Adipose tissue (tissue), 3 donors: ENCODE results near the gene GRB10. TPM values are rescaled to one million over a fixed set of nuclear protein-coding genes. Genes with fewer than 3 reads are reported as not detected.

ENCODE experiments used
- H3K27ac ChIP-seq: one replicate; pipeline ENCODE4 v1.5.1; 2013; ENCODE audit warnings: low read depth, low read length
- WGBS, 3 donors: extraction: QIAGEN DNeasy Blood & Tissue Kit; methylation state at CpG; one replicate each; pipeline ENCODE4 v1.1.7; 2013; 5-methylcytosine and 5-hydroxymethylcytosine counted together
- polyA plus RNA-seq, 3 donors: library from polyadenylated mRNA; stranded (reverse); fragments of 200-250 nt; gene quantifications; one replicate each; pipeline ENCODE4 v1.2.3, GENCODE V29; 2013
- donor health status: healthy with polysubstance abuse.
- donor health status: Bipolar disorder and iron deficiency.
- donor health status: healthy.

GRB10 gene
- polyA plus RNA-seq, 3 donors: 25.6 to 61.6 (median 26.1) TPM

- no peak overlapping the region for H3K27ac ChIP-seq
- 66 to 83% (median 71%) methylated on average over 5 of the region's 5 CpGs for WGBS, 3 donors
Measured at GRCh38 chr7:50713123-50713965, 69.4 kb downstream of the GRB10 start.

GRCh38 chr7:50712252-50713122 lies 70.2 kb downstream of the GRB10 start:
- no peak overlapping the region for H3K27ac ChIP-seq
- WGBS, 3 donors: 38 to 56% (median 54%) methylated on average over 3 of the region's 3 CpGs

DNA sequence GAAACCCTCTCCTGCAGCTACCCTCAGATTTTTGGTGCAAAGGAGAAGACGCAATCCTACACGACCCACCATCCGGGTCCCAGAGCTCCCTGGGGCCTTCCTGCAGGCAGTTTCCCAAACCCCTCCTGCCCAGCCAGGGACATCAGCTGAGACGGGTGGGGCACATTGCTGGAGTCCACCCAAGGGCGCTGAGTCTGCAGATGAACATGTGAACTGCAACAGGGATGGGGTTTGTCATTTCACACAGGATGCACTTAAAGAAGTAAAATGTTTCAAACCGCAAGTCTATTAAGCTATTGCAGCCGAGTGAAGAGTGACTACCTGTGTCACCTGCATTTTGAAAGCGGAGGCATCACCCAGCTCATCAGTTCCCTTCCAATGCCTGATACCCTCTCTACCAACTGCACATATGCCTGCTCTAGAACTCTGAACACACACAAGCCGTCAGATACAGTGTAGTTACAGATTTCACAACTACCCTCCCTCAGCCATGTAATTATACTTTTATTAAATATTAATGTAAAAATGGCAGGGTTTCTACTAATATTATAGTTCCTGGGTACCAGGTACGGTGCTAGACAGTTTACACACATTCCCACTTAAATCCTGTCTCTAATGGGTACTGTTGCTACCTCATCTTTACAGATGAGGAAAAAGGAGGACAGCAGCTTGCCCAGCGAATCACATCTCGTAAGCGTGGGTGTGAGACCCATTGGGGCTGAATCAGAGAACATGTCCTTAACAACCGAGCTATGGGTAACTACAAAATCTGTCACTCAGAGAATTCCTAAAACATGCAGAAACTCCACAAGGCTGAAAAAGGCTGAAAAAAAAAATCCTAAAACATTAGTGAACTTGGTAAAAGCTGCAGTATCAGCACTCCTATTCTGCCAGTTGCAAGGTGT lies 71.2 kb downstream of the GRB10 start:
- WGBS, 3 donors: 60 to 73% (median 66%) methylated on average over 14 of the region's 14 CpGs
- H3K27ac ChIP-seq: no peak overlapping the region

DNA sequence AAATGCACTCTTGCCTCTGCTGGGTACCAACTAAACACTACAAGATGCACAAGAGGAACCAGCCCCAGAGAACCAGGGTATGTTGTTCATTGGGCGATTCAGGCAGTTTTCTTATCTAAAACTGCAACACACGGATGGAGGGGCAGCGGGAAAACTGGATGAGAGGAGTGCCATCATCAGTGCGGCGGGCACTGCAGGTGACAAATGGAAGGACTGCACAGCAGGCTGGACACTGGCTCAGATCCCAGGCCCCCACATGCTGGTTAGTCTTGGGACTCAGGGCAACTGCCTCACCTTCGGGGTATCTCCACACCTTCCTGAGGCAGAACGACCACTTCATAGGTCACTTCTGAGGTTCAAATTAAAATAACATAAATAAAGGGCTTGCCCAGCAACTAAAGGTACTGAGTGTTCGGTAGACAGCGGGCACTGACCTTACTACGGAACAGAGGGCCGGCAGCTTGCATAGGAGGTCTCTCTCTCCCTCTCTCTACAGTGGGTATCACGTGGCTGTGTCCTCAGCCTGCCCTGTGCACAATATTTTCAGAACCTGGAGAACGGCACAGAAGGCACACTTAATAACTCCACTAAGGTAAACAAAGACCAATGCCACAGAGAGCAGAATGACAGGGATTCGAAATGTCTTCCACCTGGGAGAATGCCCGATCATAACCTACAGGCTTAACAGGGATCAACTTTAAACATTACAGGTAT lies 72.1 kb downstream of the GRB10 start:
- 62 to 96% (median 96%) methylated on average over 15 of the region's 15 CpGs for WGBS, 3 donors
- no peak overlapping the region for H3K27ac ChIP-seq

DNA sequence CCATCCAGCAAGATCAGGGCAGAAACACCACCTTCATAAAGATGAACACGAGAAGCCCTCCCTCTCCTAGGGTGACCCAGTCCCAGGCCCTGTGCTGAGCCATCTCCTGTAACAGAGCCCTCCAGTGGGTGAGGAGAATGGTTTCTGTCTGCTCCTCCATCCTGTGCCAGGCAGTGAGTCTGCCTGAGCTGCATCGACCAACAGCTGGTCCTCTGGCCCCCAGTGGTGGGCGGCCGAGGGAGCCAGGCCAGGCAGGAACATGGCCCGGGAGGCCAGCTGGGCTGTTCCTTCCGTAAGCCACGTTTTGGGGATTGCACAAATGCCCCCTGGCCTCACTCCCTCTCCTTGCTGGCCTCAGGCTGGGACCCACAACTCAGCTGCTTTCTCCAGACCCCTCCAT lies 73.5 kb downstream of the GRB10 start:
- no peak overlapping the region for H3K27ac ChIP-seq
- WGBS, 3 donors: 73 to 77% (median 75%) methylated on average over 7 of the region's 7 CpGs

- H3K27ac ChIP-seq: no peak overlapping the region
- WGBS, 3 donors: 68 to 87% (median 80%) methylated on average over 9 of the region's 9 CpGs
Measured at GRCh38 chr7:50707236-50708006, 75.3 kb downstream of the GRB10 start.

- H3K27ac ChIP-seq: no peak overlapping the region
- WGBS, 3 donors: 64 to 84% (median 80%) methylated on average over 5 of the region's 5 CpGs
Measured at GRCh38 chr7:50706469-50706937, 76.2 kb downstream of the GRB10 start.

DNA sequence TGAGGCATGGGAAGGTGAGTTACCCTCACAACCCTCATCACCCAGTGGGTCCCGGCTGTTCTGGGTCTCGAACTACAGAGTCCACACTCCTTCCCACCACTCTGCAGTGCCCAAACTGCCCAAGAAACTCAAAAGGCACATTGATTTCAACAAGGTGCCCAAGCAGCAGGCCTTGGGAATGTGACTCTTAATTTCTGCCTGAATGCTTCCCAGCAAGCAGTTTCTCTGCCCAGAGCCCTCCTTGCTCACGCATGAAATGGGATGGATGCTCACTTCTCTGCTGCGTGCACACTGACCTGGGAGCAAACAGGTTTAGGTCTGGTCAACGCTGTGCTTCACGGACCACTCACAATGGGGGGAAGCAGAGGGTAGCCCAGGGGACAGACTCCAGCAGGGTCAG lies 77.9 kb downstream of the GRB10 start:
- WGBS, 3 donors: 89 to 95% (median 93%) methylated on average over 6 of the region's 6 CpGs
- H3K27ac ChIP-seq: no peak overlapping the region

GRCh38 chr7:50703654-50704053 lies 79.0 kb downstream of the GRB10 start:
- H3K27ac ChIP-seq: no peak overlapping the region
- 88 to 93% (median 90%) methylated on average over 6 of the region's 6 CpGs for WGBS, 3 donors

- no peak overlapping the region for H3K27ac ChIP-seq
Measured at GRCh38 chr7:50699143-50699542, 83.6 kb downstream of the GRB10 start.

GRCh38 chr7:50697748-50698147 lies 84.9 kb downstream of the GRB10 start:
- H3K27ac ChIP-seq: no peak overlapping the region
- 55 to 65% (median 61%) methylated on average over 1 of the region's 1 CpG for WGBS, 3 donors

DNA sequence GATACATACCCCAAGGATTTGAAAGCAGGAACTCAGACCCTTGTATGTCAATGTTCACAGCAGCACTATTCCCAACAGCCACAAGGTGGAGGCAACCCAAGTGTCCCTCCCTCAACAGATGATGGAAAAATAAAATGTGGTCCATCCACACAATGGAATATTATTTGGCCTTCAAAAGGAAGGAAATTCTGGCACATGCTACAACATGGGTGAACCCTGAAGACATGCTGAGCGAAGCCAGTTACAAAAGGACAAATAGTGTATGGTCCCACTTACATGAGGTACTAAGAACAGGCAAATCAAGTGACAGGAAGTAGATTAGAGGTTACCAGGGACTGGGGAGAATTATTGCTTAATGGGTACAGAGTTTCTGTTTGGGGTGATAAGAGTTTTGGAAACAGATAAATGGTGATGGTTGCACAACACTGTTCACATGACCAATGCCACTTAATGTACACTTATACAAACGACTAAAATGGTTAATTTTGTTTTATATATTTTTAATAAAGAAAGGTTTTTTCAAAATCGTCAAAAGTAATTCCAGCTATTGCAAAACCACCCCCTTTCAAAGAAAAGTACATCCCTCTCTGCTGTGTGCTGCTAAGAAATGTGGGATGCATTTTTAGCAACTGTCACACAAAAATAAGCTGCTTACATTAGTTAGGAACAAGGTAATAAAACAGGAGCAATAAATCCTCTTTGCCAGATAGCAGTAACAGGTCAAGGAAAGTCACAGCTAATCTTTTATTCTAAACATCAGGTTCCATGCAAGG lies 85.7 kb downstream of the GRB10 start:
- WGBS, 3 donors: 46 to 67% (median 53%) methylated on average over 3 of the region's 3 CpGs
- H3K27ac ChIP-seq: no peak overlapping the region

DNA sequence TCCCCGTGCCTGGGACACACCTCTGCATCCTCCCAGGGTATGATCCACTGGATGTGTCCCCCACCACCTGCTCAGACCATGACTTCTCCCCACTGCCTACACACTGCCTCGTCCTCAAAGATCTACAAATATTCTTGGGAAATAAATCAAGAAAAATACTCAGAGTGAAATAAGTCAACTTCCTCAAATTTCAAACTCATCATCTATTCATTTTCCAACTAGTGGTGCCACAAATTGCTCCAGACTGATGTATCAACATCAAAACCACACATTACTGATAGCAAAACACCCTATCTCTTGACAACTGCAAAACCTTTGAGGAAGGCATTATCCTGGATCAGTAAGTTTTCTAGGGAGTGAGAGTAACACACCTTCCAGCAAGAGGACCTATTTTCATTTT lies 87.7 kb downstream of the GRB10 start:
- 63 to 84% (median 72%) methylated on average over 2 of the region's 2 CpGs for WGBS, 3 donors
- H3K27ac ChIP-seq: no peak overlapping the region

- 60 to 78% (median 74%) methylated on average over 8 of the region's 8 CpGs for WGBS, 3 donors
- no peak overlapping the region for H3K27ac ChIP-seq
Measured at GRCh38 chr7:50693455-50694130, 89.1 kb downstream of the GRB10 start.

- 70 to 76% (median 71%) methylated on average over 11 of the region's 11 CpGs for WGBS, 3 donors
- H3K27ac ChIP-seq: no peak overlapping the region
Measured at GRCh38 chr7:50690541-50691011, 92.1 kb downstream of the GRB10 start.

DNA sequence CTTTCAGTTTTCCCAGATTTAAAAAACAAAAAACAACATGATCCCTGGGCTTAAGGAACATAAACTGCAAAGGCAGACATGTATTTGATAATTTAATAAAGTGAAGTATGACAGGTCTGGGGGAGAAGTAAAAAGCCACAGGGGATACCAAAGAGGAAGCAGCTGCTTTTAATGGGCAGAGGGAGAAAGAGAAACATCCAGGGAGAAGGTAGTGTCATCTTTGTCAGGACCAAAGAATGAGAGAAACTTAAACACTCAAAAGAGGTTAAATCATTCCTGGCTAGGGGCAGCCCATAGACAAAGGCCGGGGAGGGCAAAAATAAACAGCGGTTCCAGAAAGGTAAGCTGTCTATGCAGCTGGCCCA lies 94.5 kb downstream of the GRB10 start:
- 47 to 78% (median 76%) methylated on average over 2 of the region's 2 CpGs for WGBS, 3 donors
- no peak overlapping the region for H3K27ac ChIP-seq
